Measurements from ENCODE around the gene RHBDD3. TPM values are rescaled to one million over a fixed set of nuclear protein-coding genes. Genes with fewer than 3 reads are reported as not detected.
A peak's percentile ranks its signal among the peaks of the same experiment; 100 is the strongest.

RHBDD3 gene
- total and polyA plus RNA-seq, 9 of the 15 experiments (the other 6 are each of a cell fraction or from before 2014, with no cell fraction given): 0.32 to 35.6 (median 14.0) TPM

- TF ChIP-seq, protein P1, sequence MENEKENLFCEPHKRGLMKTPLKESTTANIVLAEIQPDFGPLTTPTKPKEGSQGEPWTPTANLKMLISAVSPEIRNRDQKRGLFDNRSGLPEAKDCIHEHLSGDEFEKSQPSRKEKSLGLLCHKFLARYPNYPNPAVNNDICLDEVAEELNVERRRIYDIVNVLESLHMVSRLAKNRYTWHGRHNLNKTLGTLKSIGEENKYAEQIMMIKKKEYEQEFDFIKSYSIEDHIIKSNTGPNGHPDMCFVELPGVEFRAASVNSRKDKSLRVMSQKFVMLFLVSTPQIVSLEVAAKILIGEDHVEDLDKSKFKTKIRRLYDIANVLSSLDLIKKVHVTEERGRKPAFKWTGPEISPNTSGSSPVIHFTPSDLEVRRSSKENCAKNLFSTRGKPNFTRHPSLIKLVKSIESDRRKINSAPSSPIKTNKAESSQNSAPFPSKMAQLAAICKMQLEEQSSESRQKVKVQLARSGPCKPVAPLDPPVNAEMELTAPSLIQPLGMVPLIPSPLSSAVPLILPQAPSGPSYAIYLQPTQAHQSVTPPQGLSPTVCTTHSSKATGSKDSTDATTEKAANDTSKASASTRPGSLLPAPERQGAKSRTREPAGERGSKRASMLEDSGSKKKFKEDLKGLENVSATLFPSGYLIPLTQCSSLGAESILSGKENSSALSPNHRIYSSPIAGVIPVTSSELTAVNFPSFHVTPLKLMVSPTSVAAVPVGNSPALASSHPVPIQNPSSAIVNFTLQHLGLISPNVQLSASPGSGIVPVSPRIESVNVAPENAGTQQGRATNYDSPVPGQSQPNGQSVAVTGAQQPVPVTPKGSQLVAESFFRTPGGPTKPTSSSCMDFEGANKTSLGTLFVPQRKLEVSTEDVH (IDR thresholded peaks at IDR 0.05; ENCODE audit: low read depth, partially characterized antibody): no peak
- no peak for TF ChIP-seq XRCC3 (IDR thresholded peaks at IDR 0.05)
- no peak for TF ChIP-seq ZNF24 (IDR thresholded peaks at IDR 0.05)
- TF ChIP-seq EP300 (IDR thresholded peaks at IDR 0.05; ENCODE audit: low read length): peak; percentile 24
- TF ChIP-seq ZNF507 (tag; conservative IDR thresholded peaks at IDR 0.05): no peak
- no peak for TF ChIP-seq ZBTB33 (CRISPR knock-in tag; IDR thresholded peaks at IDR 0.05)
- TF ChIP-seq NBN (IDR thresholded peaks at IDR 0.05; ENCODE audit: low read depth): peak; percentile 90
- TF ChIP-seq MECOM (CRISPR knock-in tag; IDR thresholded peaks at IDR 0.05): no peak
- no peak for TF ChIP-seq ZNF277 (CRISPR knock-in tag; IDR thresholded peaks at IDR 0.05; ENCODE audit: borderline replicate concordance)
- TF ChIP-seq ZNF717 (CRISPR knock-in tag; IDR thresholded peaks at IDR 0.05): no peak
- no peak for TF ChIP-seq CUX1 (CRISPR knock-in tag; IDR thresholded peaks at IDR 0.05)
- TF ChIP-seq, protein P2, sequence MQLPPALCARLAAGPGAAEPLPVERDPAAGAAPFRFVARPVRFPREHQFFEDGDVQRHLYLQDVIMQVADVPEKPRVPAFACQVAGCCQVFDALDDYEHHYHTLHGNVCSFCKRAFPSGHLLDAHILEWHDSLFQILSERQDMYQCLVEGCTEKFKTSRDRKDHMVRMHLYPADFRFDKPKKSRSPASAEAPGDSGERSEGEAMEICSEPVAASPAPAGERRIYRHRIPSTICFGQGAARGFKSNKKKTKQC (CRISPR knock-in tag; IDR thresholded peaks at IDR 0.05): no peak
- TF ChIP-seq, protein P3, sequence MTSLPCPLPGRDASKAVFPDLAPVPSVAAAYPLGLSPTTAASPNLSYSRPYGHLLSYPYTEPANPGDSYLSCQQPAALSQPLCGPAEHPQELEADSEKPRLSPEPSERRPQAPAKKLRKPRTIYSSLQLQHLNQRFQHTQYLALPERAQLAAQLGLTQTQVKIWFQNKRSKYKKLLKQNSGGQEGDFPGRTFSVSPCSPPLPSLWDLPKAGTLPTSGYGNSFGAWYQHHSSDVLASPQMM (CRISPR knock-in tag; IDR thresholded peaks at IDR 0.05): no peak
- TF ChIP-seq TAL1 (IDR thresholded peaks at IDR 0.05): no peak
- peak; percentile 85 for TF ChIP-seq FOXM1 (IDR thresholded peaks at IDR 0.05; ENCODE audit: low read depth)
- no peak for TF ChIP-seq FOXM1 (CRISPR knock-in tag; IDR thresholded peaks at IDR 0.05; ENCODE audit: low read depth)
- TF ChIP-seq ZZZ3 (IDR thresholded peaks at IDR 0.05): no peak
These were observed at the start of gene RHBDD3, which contains the start of gene EWSR1 (continued) for GRCh38 chr22:29267858-29268510.

Data from K562 (cell line).